NB4 (cell line): ENCODE data around the gene TUBGCP2.
A peak's percentile ranks its signal among the peaks of the same experiment; 100 is the strongest.

Source experiments
- DNase-seq: peaks from one replicate; pipeline ENCODE4 v3.0.0; 2010; ENCODE audit warnings: low read depth
- H3K4me3 ChIP-seq: one replicate; pipeline ENCODE4 v1.5.1; 2011; ENCODE audit warnings: mild to moderate bottlenecking, low read depth, low read length, moderate library complexity
- CTCF ChIP-seq: IDR thresholded peaks from one replicate; pipeline ENCODE4 v1.5.1; 2012; ENCODE audit warnings: low read depth, low read length
- MAX ChIP-seq: IDR thresholded peaks from 2 replicates; pipeline ENCODE4 v1.6.1; 2011; ENCODE audit warnings: low read depth, low read length
- MYC ChIP-seq: IDR thresholded peaks from 2 replicates; pipeline ENCODE4 v1.6.1; 2011; ENCODE audit warnings: low read depth, low read length
- POLR2A ChIP-seq: IDR thresholded peaks from 2 replicates; pipeline ENCODE4 v1.6.1; 2011; ENCODE audit warnings: mild to moderate bottlenecking; ENCODE audit not compliant: insufficient read length; ENCODE audit errors: extremely low read depth

TUBGCP2 gene

GRCh38 chr10:133318494-133319127, 9.9 kb upstream of the TUBGCP2 start:
- DNase-seq = peak; percentile 87
- TF ChIP-seq POLR2A = no peak
- TF ChIP-seq MYC = peak; percentile 76
- TF ChIP-seq MAX = peak; percentile 80
- TF ChIP-seq CTCF = peak; percentile 78

GRCh38 chr10:133316732-133317131, 8.1 kb upstream of the TUBGCP2 start:
- H3K4me3 ChIP-seq = no peak overlapping the region
- TF ChIP-seq CTCF (no peak), MAX (no peak), MYC (no peak), POLR2A (no peak)
- no peak for DNase-seq

More at GRCh38 chr10:133318494-133319127, 9.9 kb upstream of the TUBGCP2 start:
- no peak overlapping the region for H3K4me3 ChIP-seq

GRCh38 chr10:133316266-133316665, 7.6 kb upstream of the TUBGCP2 start:
- no peak for TF ChIP-seq POLR2A
- TF ChIP-seq CTCF = no peak
- no peak overlapping the region for H3K4me3 ChIP-seq
- no peak for DNase-seq

GRCh38 chr10:133315847-133316246, 7.2 kb upstream of the TUBGCP2 start:
- no peak for TF ChIP-seq CTCF
- TF ChIP-seq MYC = no peak
- TF ChIP-seq MAX = no peak
- TF ChIP-seq POLR2A = no peak
- no peak overlapping the region for H3K4me3 ChIP-seq
- no peak for DNase-seq

GRCh38 chr10:133314911-133315310, 6.2 kb upstream of the TUBGCP2 start:
- H3K4me3 ChIP-seq = no peak overlapping the region
- no peak for DNase-seq
- TF ChIP-seq POLR2A (no peak), MAX (no peak), MYC (no peak), CTCF (no peak)

- TF ChIP-seq MAX = no peak
- no peak for TF ChIP-seq MYC
- TF ChIP-seq CTCF = no peak
- no peak for TF ChIP-seq POLR2A
- no peak overlapping the region for H3K4me3 ChIP-seq
- no peak for DNase-seq
These were observed 4.5 kb upstream of the TUBGCP2 start for GRCh38 chr10:133313192-133313591.
